ENCODE data around the gene SLC25A23.
"Not testable (repeated sequence)": the region's sequence is repeated elsewhere in the genome, so short reads cannot be mapped to it uniquely, and the experiment has no call there.

The SLC25A23 gene

GRCh38 chr19:6455924-6456323 is 3.7 kb downstream of the SLC25A23 start:
- no peak for DNase-seq

DNA sequence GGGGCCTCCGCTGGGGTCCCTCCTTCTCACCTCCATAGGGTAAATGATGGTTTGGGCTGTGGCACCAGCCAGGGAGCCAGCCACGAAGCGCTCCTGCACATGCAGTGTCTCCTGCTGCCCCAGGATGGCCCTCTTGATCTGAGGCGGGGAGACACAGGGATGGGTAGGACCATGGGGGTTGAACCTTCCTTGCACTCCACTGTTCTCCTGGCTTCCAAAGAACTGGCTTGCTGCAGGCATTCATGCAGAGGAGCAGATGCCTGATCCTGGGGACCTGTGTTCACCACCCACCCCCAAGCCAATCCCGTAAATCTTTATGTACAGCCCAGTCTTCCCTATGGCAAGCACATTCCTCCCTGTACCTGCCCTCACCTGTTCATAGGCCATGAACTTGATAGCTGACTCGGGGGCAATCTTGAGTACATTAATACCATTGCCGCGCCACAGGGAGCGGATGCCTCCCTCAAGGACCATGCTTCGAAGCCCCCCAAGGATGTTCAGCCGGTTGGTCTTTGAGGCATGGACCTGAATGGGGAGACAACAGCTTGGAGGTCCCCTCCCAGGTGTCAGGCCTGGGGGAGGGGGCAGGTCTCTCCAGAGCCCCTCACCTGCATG is 5.5 kb downstream of the SLC25A23 start:
- DNase-seq, result no peak

DNA sequence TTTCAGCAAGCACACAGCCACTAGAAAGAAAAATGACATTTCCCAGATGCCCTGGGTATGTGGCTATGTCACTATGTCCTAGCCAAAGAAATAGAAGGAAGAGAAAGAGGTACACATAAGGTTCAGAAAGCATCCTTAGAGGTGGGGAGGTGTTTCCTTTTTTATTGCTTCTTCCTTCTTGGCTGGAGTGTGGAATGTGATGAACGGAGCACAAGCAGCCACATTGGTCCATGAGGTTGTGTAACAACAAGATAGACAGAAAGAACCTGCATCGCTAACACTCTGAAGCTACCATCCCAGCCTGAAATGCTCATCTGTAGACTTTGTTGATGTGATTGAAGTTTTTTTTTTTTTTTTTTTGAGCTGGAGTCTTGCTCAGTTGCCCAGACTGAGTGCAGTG is 6.7 kb downstream of the SLC25A23 start:
- DNase-seq, result no peak

- no peak for DNase-seq
Measured at GRCh38 chr19:6452223-6452614, 7.4 kb downstream of the SLC25A23 start.

DNA sequence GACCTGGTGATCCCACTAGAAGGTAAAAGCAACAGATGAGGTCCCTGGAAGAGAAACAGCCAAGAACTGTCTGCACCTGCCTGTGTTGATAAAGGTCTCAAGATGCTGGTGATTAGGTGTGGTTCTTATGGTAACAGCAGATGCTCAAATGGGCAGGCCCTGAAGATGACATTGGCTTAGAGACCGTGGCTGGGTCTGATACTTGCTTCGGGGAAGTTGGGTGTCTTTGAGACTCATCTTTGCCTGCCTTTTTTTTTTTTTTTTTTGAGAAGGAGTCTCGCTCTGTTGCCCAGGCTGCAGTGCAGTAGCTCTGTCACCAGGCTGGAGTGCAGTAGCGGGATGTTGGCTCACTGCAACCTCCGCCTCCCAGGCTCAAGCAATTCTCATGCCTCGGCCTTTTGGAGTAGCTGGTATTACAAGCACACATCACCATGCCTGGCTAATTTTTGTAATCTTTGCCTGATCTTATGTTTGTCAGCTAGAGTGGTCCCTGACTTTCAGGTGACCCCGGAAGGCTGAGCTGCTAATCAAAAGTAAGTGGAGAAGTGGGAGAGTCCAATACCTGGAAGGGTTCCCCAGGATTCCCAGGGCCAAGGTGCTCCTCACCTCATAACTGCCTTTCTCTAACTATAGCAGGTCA is 7.9 kb downstream of the SLC25A23 start:
- no peak for DNase-seq

DNA sequence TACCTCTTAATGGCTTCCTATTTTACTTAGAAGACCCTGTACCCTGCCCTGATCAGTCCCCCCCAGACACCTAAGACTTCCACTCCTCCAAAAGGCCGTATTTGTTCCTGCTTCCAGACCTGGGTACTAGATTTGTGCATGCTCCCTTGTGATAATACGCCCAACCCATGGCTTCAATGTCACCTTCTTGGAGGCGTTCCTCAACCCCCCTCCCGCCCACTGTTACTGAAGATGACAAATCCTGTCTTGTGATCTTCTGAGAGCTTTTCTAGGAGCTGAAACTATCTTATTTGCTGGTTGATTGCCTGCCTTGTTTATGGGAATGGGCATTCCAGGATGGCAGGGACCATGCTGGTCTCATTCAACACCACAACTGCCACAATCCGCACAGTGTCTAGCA is 9.4 kb downstream of the SLC25A23 start:
- DNase-seq, result no peak

DNA sequence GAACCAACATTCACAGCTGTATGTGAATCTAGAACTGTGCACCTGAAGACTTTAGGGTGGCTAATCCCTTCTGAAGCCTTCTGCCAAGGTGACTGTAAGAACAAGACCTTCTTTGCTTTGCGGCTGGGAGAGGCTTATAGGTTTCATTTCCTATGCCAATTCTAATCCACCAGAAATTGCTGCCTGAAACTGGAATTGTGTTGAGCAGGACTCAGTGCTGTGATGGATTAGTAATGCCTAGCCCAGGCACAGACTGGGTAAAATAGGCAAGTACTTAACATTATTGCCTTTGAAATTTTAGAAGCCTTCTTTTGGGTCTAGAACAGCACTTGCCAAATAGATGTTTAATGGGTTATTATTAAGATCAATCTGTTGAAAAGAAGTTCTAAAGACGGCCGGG is 11.5 kb downstream of the SLC25A23 start:
- DNase-seq, result no peak

GRCh38 chr19:6446452-6446851 is 13.1 kb downstream of the SLC25A23 start:
- no peak for DNase-seq

DNA sequence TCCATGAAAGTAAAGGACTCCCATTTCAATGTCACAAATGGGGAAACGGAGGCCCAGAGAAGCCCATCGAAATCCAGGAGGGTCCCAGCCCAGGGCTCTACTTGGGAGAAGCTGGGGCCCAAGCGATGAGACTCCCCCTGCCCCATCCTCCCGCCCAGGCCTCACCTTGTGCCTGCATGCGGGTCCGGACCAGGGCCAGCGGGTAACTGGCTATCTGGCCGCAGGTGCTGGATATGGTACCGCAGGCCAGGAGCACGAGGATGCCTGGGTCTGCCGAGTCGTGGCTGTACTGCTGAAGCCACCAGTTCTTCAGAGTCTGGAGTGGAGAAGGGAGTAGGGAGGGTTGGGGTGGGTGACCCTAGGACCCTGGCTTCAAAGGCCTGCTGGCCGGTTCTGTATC is 15.6 kb downstream of the SLC25A23 start:
- DNase-seq, result no peak

- DNase-seq, result no peak
Measured at GRCh38 chr19:6442087-6442688, 17.4 kb downstream of the SLC25A23 start.

- no peak for DNase-seq
Measured at GRCh38 chr19:6440905-6441304, 18.7 kb downstream of the SLC25A23 start.

GRCh38 chr19:6439743-6440142 is 19.8 kb downstream of the SLC25A23 start:
- no peak for DNase-seq

DNA sequence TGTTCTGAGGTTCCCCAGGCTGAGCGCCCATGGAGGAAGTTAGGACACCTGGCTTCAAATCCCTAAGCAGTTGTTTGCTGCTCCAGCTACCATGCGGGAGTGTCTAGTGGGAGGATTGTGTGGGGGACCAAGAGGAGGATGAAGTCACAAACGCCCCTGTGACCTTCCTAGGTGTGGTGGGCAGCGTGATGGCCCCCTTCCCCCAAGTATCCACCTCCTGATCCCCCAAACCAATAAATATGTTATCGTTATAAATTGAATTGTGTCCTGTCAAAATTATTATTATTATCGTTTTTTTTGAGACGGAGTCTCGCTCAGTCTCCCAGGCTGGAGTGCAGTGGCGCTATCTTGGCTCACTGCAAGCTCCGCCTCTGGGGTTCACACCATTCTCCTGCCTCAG is 25.9 kb downstream of the SLC25A23 start, which contains the start of gene SLC25A41:
Gene SLC25A41, minus strand, starts transcription at position 101 of the 400 bp plus-strand sequence. Its CDS starts 70 bp downstream, at position 31.
- no peak for DNase-seq

DNA sequence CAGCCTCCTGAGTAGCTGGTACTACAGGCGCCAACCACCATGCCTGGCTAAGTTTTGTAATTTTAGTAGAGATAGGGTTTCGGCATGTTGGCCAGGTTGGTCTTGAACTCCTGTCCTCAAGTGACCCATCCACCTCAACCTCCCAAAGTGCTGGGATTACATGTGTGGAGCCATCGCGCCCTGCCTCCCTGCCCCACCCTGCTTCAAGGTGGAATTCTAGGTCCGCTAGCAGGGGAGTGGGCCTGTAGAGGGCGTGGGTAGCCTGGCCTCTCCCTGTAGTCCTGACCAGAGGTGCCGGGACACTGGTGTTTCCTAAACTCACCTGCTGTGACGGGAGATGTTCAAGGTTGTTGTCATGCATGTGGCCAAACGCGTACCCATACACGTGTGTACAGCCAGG is 26.4 kb downstream of the SLC25A23 start:
- no peak for DNase-seq

DNA sequence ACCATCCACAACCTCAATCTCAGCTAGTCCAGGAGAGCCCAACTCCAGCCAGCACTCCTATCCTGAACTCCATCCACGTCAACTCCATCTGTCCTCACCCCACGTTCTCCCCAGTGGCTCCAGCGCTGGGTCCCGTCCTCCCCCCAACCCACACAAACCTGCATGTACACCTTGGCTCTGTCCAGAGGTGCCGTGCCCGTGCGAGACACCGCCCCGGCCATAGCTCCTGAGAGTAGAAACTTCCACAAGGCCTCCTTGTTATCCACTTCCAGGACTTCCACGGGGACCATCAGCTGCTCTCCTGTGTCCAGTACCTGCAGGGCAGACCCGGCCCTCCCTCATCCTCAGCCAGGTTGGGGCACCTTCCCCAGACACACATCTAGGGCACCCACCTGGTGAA is 27.7 kb downstream of the SLC25A23 start:
- no peak for DNase-seq

GRCh38 chr19:6429419-6430221 is 30.0 kb downstream of the SLC25A23 start:
- no peak for DNase-seq

DNA sequence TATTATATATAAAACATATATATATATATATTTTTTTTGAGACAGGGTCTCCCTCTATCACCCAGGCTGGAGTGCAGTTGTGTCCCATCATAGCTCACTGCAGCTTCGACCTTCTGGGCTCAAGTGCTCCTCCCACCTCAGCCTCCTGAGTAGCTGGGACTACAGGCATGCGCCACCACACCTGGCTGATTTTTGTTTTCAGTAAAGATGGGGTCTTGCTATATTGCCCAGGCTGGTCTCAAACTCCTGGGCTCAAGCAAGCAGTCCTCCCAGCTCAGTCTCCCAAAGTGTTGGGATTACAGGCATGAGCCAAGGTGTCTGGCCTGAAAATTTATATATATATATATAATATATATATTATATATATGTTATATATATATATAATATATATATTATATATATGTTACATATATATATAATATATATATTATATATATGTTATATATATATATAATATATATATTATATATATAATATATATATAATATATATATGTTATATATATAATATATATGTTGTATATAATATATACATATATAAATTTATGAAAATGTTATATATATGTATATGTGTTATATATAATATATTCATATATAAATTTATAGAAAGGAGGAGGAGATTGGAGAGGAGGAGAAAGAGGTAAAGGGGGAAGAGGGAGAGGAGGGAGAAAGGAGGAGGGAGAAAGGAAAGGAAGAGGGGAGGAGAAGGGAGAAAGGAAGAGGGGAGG is 30.7 kb downstream of the SLC25A23 start:
- DNase-seq, result not testable (repeated sequence)

- no peak for DNase-seq
Measured at GRCh38 chr19:6427131-6427530, 32.5 kb downstream of the SLC25A23 start.

DNA sequence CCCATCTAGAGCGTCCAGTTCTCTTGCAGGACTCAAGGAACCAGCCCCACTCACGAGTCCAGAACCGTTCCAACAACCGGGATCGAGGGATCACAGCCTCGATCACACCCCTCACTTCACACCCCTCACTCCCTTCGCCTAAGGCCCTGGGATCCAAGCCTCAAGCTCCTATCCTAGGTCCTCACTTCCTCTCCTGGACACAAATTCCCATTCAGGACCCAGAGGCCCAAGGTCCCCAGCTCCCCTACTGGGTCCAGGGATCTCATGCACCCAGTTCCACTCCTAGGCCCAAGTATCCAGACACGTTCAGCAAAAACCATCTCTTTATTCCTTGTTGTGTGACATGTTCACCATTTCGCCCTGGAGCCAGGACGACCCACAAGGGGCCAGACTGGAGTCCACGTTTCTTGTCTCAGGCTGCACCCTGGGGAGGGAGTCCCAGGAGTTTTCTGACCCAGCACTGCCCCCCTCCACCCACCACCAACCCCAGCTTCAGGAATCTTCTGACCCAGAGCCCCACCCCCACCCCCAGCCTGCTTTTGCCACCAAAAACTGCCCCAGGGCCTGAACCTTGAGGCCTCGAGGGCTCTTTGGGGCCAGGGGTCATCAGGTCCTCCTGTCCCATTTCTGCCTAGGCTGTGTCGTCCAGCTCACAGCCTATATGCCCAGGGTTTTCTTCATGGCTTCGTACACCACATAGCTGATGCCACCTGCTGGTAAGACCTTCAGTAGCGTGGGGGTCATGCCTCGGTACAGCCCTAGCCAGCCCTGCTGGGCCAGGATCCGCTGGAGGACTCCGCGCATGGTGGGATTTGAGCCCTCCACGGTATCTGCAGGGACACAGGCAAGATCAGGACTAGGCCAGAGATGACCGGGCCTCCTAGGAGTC is 33.6 kb downstream of the SLC25A23 start:
- no peak for DNase-seq

GRCh38 chr19:6424939-6425731 is 34.5 kb downstream of the SLC25A23 start:
- peak; percentile 98 to 99 for DNase-seq
